Stimulated activated CD8-positive, alpha-beta memory T cell treated with anti-CD3 and anti-CD28 coated beads, Interleukin-12 subunit alpha, Interleukin-12 subunit beta, amount 100 ng/mL, for 24 hours (primary cell): ENCODE data around the gene GUCA2A.
"Not testable (repeated sequence)": the region's sequence is repeated elsewhere in the genome, so short reads cannot be mapped to it uniquely, and the experiment has no call there.

Experiments used
- DNase-seq: peaks from one replicate; pipeline ENCODE4 v3.0.0-alpha.2; 2020; ENCODE audit errors: extremely low read depth

Gene GUCA2A, protein sequence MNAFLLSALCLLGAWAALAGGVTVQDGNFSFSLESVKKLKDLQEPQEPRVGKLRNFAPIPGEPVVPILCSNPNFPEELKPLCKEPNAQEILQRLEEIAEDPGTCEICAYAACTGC

DNA sequence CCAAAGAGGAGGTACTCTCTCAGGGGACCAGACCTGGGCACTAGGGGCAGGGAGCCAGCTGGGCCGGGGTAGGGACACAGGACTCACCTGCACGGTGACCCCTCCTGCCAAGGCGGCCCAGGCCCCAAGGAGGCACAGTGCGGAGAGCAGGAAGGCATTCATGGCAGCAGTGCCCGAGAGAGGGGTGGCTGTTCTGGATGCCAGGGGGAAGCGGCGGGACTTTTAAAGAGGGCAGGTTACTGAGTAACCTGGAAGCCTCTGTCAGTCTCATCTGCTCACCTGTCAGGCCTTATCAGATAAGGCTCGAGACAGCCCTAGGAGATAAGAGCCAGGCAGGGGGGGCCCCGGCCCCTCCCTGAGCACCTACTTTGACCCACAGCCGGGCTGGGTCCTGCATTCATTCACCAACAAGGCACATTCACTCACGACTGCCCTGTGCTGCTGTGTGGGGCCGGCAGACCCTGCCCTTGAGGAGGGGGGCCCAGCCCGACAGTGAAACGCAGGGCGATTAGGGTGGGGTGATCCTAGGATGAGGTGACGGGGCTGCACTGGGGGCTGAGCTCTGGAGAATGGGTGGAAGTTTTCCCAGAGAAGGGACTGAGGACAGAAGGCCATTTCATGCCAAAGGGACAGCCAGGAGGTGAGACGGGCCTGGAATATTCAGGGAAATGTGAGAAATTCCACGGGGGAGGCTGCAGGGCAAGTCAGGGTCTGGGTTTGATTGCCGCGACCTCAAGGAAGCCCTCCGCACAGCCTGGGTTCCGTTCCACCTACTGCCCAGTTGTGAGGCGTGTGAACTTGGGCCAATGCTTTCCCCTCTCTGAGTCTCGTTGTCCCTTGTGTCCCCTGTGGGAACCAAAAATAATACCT is at the start of gene GUCA2A:
GUCA2A (minus strand) TSS at position 195 of the 870 bp plus-strand sequence; CDS start at position 162, 33 bp downstream.
- no peak for DNase-seq

DNA sequence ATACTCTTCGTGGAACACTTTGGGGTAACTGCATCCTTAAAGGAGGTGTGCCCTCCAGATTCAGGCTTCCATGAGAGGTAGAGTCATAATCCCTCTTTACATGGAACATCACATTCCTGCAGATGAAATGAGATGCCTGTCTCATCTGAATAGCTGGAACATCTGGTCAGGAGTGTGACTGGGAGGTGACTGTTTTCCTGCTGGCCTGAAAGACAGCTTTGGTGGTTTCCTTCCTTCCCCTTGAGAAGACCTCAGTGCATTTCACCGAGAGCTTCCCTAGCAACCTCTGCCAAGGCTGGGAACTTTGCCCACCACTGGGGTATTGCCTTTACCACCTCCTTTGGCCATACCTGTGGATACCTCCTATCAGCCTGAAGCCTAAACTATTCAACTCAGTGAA is 46.7 kb upstream of the GUCA2A start:
- no peak for DNase-seq

DNA sequence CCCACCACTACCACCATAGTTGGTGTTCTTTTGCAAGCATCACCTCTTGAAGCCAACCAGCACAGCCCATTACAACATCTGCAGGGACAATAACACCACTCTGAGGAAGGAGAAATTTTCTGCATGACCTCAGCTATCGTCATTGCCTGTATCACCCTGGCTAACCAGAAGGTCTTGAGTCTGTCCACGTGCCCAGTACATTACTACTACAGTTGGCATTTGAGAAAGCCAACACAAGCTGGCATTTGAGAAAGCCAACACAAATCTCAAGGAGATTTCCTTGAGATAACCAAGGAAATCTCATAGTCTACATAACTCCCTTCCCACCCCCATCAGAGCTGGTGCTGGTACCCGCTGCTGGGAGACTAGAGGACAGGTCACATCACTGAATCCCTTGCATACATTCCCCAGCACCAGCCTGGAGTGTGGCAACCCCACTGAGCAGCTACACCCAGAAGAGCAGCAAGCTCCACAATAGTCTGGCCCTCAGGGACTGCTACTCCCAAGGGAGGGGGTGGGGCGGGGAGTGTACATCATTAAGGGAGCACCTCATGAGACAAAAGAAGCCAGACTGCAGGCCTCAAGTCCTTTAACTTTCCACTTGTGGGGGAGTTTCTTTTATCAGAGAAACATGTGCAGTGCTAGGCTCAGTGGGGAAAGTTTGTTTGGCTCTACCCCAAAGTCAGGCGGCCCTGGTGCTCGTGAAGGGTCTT is 46.0 kb upstream of the GUCA2A start:
- DNase-seq = no peak

DNA sequence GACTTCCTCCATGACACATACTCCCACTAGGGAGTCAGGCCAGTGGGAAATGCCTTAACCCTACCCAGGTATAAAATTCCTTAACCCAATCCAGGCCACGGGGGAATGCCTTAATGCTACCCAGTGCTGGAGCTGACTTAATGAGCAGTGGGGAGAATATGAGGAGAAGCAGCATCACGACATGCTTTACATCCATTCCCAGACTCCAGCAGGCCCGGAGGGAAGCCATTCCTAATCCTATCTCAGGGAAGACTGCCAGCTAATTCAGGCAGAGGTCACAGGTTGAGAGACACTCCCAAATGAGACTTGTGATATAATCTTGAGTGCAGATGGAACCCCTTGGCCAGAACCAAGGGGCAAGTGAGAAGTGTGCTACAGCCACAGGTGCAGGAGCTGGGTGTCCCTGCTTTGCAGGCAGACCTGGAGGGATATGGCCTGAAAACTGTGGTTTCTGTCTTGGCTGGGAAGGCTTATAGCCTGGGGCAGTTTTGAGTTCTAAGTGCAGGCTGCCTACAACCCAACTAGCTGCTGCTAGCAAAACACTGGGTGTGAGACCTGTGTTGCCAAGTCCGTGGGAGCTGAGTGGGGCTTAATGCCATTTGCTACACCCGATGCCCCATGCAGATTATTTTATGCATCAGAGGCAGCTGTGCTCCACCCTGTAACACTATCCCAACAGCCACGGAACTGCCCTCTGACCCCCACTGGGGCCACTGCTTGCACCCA is 45.1 kb upstream of the GUCA2A start:
- DNase-seq = no peak

DNA sequence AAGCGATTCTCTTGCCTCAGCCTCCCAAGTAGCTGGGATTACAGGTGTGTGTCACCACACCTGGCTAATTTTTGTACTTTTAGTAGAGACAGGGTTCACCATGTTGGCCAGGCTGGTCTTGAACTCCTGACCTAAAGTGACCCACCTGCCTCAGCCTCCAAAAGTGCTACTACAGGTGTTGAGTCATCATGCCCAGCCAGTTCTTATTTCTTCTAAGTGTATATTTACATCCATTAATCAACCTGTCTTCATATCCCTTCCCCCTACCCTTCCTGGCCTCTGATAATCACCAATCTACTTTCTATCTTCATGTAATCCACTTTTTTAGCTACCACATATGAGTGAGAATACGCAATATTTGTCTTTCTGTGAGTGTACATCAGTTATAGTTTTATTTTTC is 42.4 kb upstream of the GUCA2A start:
- not testable (repeated sequence) for DNase-seq

DNA sequence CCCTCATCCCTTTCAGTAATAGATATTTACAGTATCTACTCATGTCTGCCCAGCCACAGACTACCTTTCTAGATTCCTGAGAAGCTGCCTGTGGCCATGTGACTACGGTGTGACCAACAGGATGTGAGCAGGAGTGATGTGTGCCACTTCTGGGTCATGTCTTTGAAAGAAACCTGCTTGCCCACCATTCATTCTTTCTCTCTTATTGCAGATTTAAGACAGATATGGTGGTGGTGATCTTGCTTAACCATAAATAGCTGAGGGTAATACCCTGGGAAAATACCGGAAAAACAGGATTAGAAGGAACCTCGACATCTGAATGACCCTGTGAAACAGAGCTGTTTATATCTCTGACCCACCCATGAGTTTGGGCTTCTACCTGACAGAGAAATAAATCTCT is 41.6 kb upstream of the GUCA2A start:
- DNase-seq = no peak

DNA sequence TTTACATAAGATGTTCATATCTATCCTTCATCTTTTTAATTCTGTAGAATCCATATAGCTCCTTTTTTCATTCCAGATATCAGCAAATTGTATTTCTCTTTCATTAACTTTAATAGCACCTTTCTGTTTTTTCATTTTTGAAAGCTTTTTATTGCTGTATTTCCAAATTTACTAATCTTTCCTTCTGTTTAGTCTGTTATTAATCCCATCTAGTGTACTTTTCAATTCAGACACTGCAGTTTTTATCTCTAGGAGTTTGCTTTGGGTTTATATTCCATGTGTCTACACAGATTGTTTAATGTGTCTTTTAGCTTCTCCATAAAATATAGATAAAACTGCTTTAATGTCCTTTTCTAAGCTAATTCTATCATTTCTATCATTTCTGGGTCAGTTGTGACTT is 37.4 kb upstream of the GUCA2A start:
- no peak for DNase-seq

DNA sequence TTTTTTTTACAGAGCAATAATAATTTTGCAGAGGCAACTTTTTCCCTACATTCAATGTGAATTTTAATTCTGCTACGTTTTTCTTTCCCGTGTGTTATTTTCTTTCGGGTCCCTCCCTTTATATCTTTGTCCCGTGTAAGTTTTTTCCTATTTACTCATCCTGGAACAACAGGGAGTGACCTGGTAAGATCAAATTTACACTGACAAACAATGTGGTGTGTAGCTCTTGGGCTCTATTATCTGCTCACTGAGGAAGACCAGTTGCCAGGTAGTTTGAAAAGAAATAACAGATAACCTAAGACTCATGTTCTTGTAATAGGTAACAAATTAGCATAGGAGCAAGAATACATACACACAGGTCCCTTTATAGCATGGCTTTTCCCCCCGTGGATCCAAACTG is 33.7 kb upstream of the GUCA2A start:
- DNase-seq = no peak

DNA sequence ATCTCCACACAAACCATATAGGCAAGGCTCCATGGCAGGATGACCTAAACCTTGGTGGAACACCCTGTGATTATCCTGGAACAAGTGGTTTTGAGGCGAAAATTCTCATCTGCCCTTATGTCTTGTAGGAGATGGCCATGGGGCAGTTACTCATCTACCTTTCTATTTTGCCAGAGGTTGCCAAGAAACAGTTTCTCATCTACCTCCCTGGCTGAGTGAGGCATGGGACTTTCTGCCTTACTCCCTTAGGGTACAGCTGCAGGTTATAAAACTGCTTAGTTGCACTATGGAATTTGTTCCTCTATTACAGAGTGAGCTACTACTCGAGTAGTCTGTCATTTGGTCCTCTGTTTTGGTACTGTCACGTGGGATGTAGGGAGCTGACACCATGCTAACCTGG is 31.3 kb upstream of the GUCA2A start:
- no peak for DNase-seq

DNA sequence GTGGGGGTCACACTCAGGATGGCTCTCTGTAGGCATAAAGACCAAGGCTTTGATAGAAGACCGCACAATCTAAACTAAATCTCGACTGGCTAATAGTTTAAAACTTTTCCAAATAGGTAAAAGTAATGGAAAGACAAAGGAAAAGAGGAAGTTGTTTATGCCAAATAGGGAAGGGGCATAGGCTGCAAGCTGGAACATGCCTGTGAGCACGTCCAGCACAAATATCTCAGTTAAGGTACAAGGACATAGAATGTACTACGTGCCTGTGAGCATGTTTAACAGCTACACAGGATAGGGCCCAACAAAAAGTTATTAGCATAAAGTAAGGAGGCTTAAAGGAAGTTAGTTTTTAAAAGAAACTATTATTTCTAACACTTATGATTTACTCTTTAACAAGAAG is 27.6 kb upstream of the GUCA2A start:
- DNase-seq = no peak

DNA sequence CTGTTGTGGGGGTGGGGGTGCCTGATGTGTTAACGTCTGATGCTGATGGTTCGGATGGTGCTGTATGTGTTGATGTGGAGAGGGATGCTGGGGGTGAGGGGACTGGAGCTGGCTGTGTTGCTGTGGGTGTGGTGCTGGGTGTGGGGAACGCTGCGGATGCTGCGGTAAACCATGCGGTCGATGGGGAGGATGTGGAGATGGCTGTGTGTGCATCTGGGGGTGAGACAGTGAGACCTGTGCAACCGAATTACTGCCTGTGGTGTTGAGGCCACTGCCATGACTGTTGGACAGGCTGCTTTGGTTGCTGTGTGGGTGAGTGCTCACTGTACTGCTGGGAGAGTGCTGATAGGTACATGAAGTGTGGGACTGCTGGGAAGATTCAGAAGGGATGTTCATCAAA is 26.8 kb upstream of the GUCA2A start:
- no peak for DNase-seq

DNA sequence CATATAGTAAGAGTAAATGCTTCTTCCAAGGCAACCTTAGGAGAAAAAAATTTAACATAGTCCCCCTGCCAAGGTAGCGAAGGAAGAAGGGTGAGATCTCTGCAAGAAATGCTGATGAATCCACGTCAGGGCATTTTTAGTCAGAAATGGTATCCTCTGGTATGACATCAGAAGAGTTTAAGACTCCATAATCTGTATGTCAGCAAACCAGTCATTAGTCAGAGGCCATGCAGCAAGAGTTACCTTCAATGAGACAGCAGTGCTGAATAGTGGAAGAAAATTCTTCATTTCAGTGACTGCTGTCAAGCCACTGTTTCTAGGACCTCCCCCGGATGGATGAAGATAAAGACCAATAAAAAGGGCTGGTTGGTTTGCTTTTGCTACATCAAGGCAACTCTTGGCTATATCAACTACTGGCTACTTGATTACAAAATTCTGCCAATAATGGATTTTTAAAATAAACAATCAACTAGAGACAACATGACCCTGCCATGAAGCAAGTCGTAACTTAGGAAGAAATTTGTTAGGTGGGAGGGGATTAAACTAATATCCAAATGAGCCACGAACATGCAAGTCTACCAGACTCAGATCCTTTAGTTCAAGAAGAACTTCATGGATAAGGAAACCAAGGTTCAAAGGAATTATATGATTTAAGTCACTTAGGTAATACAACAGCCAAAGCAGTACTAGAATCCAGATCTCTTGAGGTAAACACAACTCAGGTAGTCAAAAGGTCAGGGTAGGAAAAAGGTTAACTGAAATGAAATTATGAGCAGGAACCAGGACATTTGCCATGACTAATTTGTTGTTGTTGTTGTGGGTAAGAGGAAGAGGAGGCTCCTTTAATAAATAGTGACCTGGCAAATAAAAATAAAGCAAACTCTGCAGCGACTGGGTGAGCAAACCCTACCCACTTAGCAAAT is 25.6 kb upstream of the GUCA2A start:
- DNase-seq = no peak

DNA sequence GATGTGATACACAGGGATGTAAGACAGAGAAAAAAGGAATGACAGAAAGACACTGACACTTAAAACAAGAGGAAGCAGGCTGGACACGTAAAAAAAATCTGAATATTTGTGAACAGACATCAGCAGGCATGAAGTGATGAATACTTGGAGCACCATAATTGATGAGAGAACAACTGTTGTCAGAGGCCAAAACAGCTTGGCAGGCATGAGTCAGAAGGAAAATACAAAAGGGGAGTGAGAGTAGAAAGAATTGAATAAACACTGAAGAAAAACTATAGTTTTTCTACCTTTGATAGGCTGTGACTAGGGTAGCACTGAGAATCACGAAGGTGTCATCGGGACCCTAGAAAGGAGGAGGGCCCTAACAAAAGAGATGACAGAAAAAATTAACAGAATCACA is 21.6 kb upstream of the GUCA2A start:
- no peak for DNase-seq

DNA sequence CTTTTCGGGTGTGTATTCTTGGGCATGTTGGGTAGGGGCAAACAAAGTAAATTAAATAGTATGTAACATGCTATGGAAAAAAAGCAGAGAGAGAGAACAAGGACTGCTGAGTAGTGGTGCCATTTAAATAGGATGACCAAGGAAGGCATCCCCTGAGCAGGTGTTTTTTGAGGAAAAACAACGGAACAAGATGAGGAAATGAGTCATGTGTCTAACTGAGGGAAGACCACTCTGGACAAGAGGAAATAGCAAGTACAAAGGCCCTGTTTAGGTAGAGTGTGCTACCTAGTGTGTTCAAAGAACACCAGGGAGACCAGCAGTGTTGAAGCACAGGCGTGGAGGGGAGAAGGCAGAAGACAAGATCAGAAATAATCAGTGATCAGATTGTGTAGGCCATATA is 20.1 kb upstream of the GUCA2A start:
- DNase-seq = no peak

DNA sequence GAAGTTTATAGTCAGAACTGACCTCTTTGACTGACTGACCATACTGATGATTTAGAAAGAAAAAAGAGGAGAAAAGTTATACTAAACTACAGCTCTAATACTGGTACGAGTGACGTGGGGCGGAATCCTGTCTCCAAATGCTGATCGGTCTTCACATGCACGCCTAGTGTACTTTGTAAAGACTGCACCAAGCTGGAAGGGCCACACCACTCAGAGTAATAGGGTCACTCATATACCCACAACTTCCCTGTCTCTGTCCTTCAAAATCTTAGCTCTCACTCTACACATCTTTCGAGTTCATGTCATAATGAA is 19.4 kb upstream of the GUCA2A start:
- DNase-seq = no peak

DNA sequence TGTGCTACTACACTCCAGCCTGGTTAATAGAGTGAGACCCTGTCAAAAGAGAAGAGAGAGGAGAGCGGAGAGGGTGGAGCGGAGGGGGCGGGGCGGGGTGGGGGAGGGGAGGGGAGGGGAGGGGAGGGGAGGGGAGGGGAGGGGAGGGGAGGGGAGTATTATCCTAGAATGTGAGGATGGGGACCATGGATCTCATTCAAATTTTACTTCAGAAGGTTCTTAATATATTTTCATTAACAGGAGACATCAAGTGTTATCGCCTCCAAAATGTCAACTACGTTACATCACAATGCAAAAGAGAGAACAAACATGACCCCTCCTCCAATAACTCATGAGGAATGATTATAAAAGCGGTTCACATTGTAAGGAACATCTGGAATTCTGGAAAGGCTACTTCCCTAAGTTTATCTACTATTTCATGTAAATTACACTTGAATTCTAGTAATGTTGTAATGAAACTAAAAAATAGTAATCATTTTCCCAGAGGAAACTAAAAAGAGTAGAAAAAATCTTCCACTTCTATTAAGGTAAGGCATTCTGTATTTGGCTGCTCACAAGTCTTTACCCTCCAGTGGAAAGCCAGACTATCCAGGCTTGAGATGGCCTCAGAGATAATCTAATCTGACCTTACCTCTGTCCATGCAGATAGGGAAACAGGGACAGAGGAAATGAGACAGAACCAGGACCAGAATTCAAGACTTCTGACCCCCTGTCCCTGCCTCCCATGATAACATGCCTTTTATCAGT is 18.8 kb upstream of the GUCA2A start:
- DNase-seq = no peak

DNA sequence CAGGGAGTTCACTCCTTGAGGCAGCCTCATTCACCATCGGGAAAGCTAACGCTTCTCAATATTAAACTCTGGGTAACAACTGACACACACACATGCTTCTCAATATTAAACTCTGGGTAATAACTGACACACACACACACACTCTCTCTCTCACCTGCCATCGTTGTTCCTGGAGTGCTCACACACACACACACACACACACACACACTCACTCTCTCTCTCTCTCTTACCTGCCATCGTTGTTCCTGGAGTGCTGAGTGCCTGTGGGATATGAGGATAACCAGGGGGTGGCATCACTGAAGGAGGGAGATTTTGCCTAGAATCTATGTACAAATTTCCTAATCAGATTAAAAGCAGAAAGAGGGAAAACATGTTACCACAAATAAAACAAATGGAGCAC is 17.1 kb upstream of the GUCA2A start:
- no peak for DNase-seq

DNA sequence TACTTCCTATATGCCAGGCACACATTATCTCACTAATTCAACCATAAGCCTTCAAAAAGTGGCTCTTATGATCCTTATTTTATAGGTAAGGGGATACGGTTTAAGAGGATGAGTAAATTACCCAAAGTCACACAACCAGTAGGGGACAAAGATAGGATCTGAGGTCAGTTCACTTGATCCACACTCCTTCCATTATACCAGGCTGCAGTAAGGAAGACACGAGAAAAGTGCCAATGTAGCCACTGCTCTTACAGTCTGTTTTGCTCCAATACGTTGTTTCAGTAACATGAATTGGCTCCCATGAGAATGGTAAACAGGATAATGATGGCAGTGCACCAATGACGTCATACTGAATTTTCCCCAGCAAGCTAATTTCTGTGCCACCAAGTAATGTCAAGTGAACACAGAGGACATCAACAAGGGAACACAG is 15.4 kb upstream of the GUCA2A start:
- DNase-seq = no peak

DNA sequence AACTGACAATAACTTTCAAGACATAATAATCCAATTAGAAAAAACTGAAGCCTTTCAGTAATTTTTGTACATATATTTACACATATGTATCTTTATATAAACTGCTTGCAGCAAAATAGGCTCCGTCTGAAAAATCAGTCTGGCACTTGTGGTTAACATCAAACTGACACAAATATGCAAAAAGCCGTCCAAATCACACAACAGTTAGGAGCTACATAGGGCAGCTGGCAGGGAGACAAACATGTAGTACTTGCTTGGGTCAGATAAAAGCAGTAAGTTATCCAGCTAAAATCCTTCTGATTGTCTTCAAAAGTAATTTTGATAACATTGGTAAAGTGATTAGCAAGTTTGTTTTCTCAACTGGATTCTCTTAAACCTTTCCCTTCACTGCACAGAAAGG is 14.7 kb upstream of the GUCA2A start:
- no peak for DNase-seq

DNA sequence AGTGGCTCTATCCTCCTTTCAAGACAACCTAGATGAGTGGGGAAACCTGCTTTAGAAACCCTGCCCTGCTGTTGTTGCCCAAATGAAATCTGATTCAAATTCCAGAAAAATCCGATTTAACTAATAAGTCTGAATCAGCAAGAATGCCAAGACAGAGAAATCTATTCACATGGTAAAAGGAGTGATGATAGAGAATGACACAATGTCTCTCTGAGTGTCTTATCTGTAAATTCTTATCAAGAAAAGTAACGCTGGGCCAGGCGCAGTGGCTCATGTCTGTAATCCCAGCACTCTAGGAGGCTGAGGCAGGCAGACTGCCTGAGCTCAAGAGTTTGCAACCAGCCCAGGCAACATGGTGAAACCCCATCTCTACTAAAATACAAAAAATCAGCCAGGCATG is 13.7 kb upstream of the GUCA2A start:
- no peak for DNase-seq

DNA sequence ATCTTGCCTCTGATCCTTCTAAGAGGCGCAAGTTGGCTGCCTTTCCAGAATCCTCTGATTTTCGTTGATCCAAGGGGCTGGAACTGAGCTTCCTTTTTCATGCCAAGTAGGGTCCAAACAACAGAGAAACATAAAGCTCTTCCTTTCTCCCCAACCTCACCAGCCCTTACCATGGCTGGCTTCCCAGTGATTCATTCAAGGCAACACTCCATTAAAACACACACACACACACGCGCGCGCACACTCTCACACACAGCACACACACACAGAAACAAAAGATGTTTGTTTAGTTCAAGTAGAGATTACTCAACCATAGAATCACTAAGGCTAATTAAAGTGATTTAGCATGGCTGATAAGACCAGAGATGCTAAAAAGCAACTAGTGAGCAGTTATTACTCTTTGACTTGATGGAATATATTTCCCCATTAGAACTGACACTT is 13.0 kb upstream of the GUCA2A start:
- DNase-seq = no peak
